KOPT-K1 (cell line): Measurements from ENCODE around the gene MSRB3.
"Not testable (repeated sequence)": the region's sequence is repeated elsewhere in the genome, so short reads cannot be mapped to it uniquely, and the experiment has no call there.

Source experiments
- H3K27ac ChIP-seq: fragments of 200-600 bp; sonication (generic); 2 replicates; pipeline ENCODE4 v1.5.1; 2016; ENCODE audit warnings: antibody characterized with exemption, mild to moderate bottlenecking, low read depth, low read length; ENCODE audit not compliant: poor library complexity, severe bottlenecking
- H3K36me3 ChIP-seq: fragments of 200-600 bp; sonication (generic); 2 replicates; pipeline ENCODE4 v1.5.1; 2017; ENCODE audit warnings: antibody characterized with exemption, mild to moderate bottlenecking, low read length, moderate library complexity; ENCODE audit not compliant: insufficient read depth
- H3K9me3 ChIP-seq: fragments of 200-600 bp; sonication (generic); 2 replicates; pipeline ENCODE4 v1.5.1; 2017; ENCODE audit warnings: antibody characterized with exemption, low read length, mild to moderate bottlenecking; ENCODE audit not compliant: insufficient read depth, poor library complexity, severe bottlenecking

The MSRB3 gene

GRCh38 chr12:65461017-65461416 lies 182.5 kb downstream of the MSRB3 start:
- Histone ChIP-seq H3K36me3 (no peaks in the 10 kb centered on the region), H3K9me3 (no peaks in the 10 kb centered on the region), H3K27ac (no peak overlapping the region)

DNA sequence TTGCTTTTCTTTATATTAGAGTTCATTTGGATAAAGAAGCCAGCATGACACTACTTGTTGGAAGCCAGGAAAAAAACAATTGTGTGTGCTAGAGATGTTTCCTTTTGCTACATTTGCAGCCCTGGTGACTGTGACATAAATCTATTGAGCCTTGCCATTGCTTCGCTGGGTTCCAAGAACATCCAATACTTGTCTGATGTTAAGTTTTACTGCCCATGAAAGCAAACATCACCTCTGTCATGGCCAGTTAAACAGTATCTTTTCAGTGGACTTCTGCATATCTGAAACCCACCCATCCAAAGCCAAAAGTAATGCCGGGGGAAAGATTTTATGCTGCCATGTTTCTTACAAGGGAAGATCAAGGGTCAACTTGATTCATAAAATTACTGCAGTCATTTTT lies 184.0 kb downstream of the MSRB3 start:
- H3K27ac ChIP-seq = no peak overlapping the region
- no peaks in the 10 kb centered on the region for H3K9me3 ChIP-seq
- H3K36me3 ChIP-seq = no peaks in the 10 kb centered on the region

DNA sequence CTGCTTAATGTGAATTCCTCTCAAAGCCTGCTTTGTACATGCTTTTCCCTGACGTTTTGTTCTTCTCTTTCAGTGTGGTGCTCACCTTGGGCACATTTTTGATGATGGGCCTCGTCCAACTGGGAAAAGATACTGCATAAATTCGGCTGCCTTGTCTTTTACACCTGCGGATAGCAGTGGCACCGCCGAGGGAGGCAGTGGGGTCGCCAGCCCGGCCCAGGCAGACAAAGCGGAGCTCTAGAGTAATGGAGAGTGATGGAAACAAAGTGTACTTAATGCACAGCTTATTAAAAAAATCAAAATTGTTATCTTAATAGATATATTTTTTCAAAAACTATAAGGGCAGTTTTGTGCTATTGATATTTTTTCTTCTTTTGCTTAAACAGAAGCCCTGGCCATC lies 184.6 kb downstream of the MSRB3 start:
- Histone ChIP-seq H3K27ac (no peak overlapping the region), H3K36me3 (no peaks in the 10 kb centered on the region), H3K9me3 (no peaks in the 10 kb centered on the region)

- Histone ChIP-seq H3K36me3 (no peaks in the 10 kb centered on the region), H3K27ac (no peak overlapping the region), H3K9me3 (no peaks in the 10 kb centered on the region)
Observed at GRCh38 chr12:65463611-65464010, 185.1 kb downstream of the MSRB3 start.

- no peak overlapping the region for H3K27ac ChIP-seq
- no peaks in the 10 kb centered on the region for H3K36me3 ChIP-seq
- no peaks in the 10 kb centered on the region for H3K9me3 ChIP-seq
Observed at GRCh38 chr12:65464930-65465329, 186.4 kb downstream of the MSRB3 start.

GRCh38 chr12:65465766-65466547 lies 187.5 kb downstream of the MSRB3 start:
- no peak overlapping the region for H3K27ac ChIP-seq
- H3K9me3 ChIP-seq = no peaks in the 10 kb centered on the region
- no peaks in the 10 kb centered on the region for H3K36me3 ChIP-seq

DNA sequence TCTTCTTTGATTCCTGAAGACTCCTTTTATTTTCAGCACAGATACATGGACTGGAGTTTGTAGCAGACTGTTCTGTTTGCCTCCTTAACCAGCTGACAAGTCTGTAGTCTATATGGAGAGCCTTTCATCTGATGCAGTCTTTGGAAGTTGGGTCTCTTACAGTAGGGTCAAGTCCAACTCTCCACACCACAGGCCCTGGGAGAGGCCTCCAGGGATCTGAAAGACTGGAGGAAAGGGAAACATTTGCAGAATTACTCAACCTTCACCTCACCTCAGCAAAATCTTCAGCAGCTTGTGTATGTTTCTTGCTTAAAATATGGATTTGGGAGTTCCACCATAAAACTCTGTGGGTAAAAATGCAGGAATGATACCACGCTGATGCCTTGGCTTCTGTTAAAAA lies 188.4 kb downstream of the MSRB3 start:
- Histone ChIP-seq H3K36me3 (no peaks in the 10 kb centered on the region), H3K9me3 (no peaks in the 10 kb centered on the region), H3K27ac (no peak overlapping the region)

GRCh38 chr12:65470256-65470655 lies 191.8 kb downstream of the MSRB3 start:
- H3K27ac ChIP-seq = no peak overlapping the region
- no peaks in the 10 kb centered on the region for H3K36me3 ChIP-seq
- H3K9me3 ChIP-seq = no peaks in the 10 kb centered on the region

GRCh38 chr12:65472079-65472478 lies 193.6 kb downstream of the MSRB3 start:
- H3K36me3 ChIP-seq = no peaks in the 10 kb centered on the region
- H3K9me3 ChIP-seq = no peaks in the 10 kb centered on the region
- H3K27ac ChIP-seq = no peak overlapping the region

DNA sequence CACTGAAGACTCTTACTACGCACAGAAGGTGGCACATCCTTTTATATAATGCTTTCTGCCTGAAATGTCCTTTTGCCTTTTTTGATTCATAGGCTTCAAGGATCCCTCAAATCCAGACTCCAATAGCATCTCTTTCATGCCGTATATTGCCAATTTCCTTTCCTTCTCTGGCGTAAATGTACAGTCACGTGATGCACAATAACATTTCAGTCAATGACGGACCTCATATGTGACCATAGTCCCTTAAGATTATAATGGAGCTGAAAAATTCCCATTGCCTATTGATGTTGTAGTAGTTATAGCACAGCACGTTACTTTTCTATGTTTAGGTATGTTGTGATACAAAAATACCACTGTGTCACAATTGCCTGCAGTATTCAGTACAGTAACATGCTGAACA lies 196.3 kb downstream of the MSRB3 start:
- Histone ChIP-seq H3K27ac (no peak overlapping the region), H3K9me3 (no peaks in the 10 kb centered on the region), H3K36me3 (no peaks in the 10 kb centered on the region)

DNA sequence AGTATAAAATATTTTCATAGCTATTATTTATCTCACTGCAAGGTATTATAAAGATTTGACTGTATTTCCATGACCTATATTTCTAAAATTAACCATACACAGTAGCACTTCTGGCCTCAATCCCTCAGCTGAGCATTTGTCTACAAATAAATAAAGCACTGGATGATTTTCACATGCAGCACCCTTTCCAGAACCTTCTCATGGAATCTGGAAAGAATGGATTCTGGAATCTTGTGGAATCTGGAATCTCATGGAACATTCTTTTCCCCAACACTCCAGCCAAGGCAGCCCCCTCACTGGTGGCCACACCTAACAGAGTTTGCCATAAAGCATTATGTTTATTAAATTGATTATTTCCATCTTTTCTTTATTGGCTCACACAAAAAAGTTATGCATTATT lies 199.2 kb downstream of the MSRB3 start:
- H3K9me3 ChIP-seq = peaks cover 2% of the 10 kb centered on the region
- no peak overlapping the region for H3K27ac ChIP-seq
- no peaks in the 10 kb centered on the region for H3K36me3 ChIP-seq

- not testable (repeated sequence) for H3K36me3 ChIP-seq, H3K27ac ChIP-seq
- peaks cover 20% of the 10 kb centered on the region for H3K9me3 ChIP-seq
Observed at GRCh38 chr12:65483891-65484516, 205.5 kb downstream of the MSRB3 start.

DNA sequence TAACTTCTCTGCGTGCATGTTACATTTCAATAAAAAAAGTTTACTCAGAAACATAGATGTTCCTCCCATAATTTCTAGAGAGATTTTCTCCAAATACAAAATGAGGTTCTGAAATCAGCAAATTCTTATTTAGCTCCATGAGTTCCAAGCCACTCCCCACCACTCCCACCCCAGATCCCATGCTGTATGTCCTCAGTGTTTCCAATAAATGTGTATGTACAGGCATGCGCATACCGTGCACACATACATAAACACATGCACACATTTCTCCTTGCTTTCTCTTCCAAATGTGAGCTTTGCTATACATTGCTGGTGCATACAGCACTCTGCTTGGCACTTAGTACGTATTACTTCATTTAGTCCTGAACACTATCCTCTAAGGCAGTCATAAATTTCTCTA lies 209.7 kb downstream of the MSRB3 start:
- Histone ChIP-seq H3K27ac (no peak overlapping the region), H3K36me3 (no peaks in the 10 kb centered on the region), H3K9me3 (peaks cover 13% of the 10 kb centered on the region)

GRCh38 chr12:65490250-65490649 lies 211.8 kb downstream of the MSRB3 start:
- no peaks in the 10 kb centered on the region for H3K9me3 ChIP-seq
- H3K27ac ChIP-seq = no peak overlapping the region
- no peaks in the 10 kb centered on the region for H3K36me3 ChIP-seq

DNA sequence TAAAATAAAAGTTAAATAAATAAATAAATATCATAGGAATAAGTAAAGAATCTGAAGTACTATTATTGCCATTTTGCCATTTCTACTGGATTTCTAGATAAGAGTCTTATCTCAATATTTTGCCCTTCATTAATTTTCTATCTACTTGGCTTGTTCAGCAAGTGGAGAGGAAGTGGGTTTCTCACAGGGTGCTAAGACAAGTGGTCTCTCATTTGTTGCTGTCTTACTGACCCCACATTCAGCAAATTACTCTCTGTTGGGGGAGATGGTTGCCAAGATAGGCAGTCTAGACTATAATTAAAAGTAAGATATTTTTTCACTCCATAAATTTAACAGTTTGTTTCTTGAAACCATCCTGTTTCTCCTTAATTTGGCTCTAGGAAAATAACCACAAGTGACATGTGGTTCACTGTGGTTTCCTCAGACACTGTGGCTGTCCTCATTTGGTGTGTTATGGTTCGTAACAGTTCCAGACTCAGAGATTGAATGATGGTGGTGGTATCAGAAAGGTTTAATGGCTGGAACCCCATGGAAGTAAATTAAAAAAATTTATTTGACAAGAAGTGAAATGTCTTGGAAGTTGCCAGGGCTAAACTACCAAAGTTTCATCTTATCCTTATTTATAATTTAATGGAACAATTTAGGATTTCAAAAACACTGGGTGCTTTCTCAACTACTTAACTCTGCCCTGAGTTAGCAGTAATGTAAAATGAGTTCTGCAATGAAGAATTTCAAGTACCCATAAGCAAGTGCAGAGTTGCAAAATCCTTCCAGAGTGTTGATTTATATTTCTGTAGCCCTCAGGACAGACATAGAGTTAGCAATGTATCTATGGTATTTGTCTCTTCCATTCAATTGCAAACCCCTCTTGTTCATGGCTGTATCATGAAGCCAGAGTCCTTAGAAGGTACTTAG lies 214.8 kb downstream of the MSRB3 start:
- Histone ChIP-seq H3K36me3 (no peaks in the 10 kb centered on the region), H3K9me3 (no peaks in the 10 kb centered on the region), H3K27ac (no peak overlapping the region)
